Measurements from ENCODE around the gene MFAP1.

The MFAP1 gene

DNA sequence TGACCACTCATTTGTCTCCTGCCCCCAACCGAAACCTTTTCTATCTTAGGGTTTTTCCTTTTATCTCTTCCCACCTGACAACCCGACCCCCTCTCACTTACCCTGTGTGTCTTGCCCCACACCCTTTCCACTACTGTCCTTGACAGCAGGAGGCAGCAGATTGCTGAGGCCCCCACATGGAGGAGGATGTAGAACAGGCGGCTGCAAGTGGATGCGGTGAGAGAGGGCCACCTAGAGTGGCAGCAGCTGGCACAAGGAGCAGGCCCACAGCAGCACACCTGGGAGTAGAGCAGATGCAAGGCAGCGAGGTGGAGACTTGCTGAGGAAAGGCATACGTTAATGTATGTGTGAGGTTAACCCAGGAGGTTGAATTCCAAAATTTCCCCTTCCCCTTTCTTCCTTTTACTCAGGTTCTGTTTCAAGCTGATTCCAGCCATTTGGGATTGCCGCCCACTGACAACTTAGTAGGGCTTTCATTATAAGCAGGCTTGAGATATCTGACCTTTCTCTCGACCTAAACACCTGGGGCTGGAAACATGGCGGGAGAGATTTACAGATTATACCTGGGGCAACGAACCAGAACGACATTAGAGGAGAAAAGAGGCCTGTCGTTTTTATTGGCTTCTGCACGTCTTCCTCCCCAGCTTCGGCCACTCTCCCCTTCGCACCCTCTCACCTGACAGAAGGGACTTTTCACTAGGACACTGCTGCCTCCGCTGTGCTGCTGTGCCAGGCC is 25.1 kb downstream of the MFAP1 start:
- Histone ChIP-seq H3K27me3 (no peaks in the 10 kb centered on the region), H3K4me1 (peaks cover 9% of the 10 kb centered on the region), H3K4me3 (ENCODE audit: low read depth, low read length) (no peak overlapping the region), H3K9me3 (no peaks in the 10 kb centered on the region), H3K36me3 (peaks cover 70% of the 10 kb centered on the region)
- DNase-seq = no peak
- TF ChIP-seq, protein P1, sequence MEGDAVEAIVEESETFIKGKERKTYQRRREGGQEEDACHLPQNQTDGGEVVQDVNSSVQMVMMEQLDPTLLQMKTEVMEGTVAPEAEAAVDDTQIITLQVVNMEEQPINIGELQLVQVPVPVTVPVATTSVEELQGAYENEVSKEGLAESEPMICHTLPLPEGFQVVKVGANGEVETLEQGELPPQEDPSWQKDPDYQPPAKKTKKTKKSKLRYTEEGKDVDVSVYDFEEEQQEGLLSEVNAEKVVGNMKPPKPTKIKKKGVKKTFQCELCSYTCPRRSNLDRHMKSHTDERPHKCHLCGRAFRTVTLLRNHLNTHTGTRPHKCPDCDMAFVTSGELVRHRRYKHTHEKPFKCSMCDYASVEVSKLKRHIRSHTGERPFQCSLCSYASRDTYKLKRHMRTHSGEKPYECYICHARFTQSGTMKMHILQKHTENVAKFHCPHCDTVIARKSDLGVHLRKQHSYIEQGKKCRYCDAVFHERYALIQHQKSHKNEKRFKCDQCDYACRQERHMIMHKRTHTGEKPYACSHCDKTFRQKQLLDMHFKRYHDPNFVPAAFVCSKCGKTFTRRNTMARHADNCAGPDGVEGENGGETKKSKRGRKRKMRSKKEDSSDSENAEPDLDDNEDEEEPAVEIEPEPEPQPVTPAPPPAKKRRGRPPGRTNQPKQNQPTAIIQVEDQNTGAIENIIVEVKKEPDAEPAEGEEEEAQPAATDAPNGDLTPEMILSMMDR (IDR thresholded peaks at IDR 0.05; ENCODE audit: low read depth, low read length) = no peak

DNA sequence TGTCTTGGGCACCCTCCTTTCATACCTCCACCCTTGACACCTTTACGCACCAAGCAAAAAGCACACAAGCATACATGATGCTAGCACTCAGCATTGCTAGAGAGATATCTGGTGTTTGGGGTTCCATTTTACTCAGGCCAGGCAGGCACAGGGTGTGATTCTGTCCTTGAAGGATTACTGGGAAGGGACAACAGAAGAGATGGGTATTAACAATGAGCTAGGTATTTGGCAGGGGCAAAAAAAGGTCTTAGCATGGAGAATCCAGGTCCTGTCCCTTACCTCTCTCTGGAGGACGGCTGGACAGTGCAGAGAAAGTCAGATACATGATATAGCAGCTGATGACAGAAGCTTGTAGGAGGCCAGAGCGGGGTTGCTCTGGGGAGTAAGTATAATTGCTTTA is 27.9 kb downstream of the MFAP1 start:
- no peak overlapping the region for H3K4me3 ChIP-seq (ENCODE audit: low read depth, low read length)
- H3K9me3 ChIP-seq = no peaks in the 10 kb centered on the region
- no peak for DNase-seq
- H3K27me3 ChIP-seq = no peaks in the 10 kb centered on the region
- H3K4me1 ChIP-seq = peaks cover 10% of the 10 kb centered on the region
- peaks cover 63% of the 10 kb centered on the region for H3K36me3 ChIP-seq
- TF ChIP-seq, protein P1 (IDR thresholded peaks at IDR 0.05; ENCODE audit: low read depth, low read length) = no peak

DNA sequence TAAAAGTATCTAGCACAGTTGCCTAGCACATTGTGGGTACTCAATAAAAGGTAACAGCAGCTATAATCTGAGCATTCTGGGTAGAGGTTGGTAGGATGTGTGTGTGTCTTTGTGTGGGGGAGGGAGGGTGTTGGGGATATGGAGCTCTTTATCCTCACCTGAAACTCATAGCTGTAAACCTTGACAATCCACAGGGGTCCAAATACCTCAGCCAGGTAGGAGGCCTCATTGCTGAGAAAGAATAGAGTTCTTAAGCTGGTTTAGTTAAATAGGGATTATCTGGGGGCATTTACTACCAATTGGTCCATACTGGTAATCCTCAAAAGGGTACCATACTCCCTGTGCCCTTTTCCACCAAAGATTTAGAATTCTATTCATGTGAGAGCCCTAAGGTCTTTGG is 28.5 kb downstream of the MFAP1 start:
- peaks cover 61% of the 10 kb centered on the region for H3K36me3 ChIP-seq
- no peak overlapping the region for H3K4me3 ChIP-seq (ENCODE audit: low read depth, low read length)
- peaks cover 10% of the 10 kb centered on the region for H3K4me1 ChIP-seq
- no peak for DNase-seq
- TF ChIP-seq, protein P1 (IDR thresholded peaks at IDR 0.05; ENCODE audit: low read depth, low read length) = no peak
- H3K9me3 ChIP-seq = no peaks in the 10 kb centered on the region
- no peaks in the 10 kb centered on the region for H3K27me3 ChIP-seq

DNA sequence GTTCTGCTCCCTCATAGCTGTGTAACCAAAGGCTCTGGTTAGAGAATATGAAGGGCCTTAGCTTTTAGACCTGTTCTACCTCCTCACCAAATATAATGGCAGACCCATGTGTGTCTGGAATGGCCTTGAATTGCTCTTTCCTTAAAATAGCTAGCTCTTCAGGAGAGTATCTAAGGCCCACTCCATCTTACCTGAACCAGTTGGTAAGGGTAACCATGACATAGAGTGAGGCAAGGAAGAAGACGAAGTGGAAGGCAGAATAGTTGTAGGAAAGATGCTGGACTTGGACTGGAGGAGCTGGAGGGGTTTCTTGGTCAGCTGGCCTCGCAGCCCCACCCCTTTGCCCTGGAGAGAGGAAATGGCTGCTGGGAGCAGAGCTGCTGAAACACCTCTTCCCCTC is 29.3 kb downstream of the MFAP1 start:
- H3K4me1 ChIP-seq = peaks cover 9% of the 10 kb centered on the region
- no peaks in the 10 kb centered on the region for H3K9me3 ChIP-seq
- peaks cover 55% of the 10 kb centered on the region for H3K36me3 ChIP-seq
- no peaks in the 10 kb centered on the region for H3K27me3 ChIP-seq
- no peak for DNase-seq
- H3K4me3 ChIP-seq (ENCODE audit: low read depth, low read length) = no peak overlapping the region
- TF ChIP-seq, protein P1 (IDR thresholded peaks at IDR 0.05; ENCODE audit: low read depth, low read length) = no peak

DNA sequence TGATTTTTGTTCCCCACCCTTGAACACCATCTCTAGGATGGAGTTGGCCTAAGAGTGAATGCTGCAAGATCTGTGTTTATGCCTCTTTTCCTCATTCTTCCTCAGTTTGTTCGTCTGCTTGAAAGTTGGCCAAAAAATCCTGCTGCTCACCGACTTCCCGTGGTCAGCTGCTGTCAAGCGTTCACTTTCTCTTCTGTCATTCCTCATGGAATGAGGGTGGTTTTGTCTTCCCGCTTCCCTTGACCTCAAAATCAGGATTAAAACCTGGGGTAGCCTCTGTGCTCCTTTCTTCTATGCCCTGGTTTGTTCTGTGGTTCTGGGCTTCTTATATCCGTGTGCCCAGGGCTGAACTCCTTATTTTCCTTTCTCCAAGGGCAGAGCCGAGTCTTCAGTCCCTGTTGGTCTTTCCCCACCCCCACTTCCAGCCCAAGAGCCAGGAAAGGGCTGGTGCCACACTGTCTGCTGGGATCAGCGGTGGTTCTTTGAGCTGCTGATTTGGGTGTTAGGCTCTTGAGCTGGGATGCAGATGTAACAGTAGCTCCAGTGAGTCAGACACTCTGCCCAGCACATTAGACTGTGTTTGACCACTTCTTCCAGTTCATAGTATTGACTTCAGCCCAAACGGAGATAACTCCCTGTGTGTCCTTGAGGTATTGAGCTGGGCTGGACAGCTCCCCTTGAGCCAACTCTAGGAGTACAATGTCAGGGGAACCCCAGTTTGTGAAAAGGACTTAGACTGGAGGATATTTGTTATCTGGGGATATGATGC is 30.0 kb downstream of the MFAP1 start:
- H3K9me3 ChIP-seq = no peaks in the 10 kb centered on the region
- peaks cover 2% of the 10 kb centered on the region; the same call in 1 of the 2 replicates for H3K4me1 ChIP-seq
- peak; percentile 28 for DNase-seq
- TF ChIP-seq, protein P1 (IDR thresholded peaks at IDR 0.05; ENCODE audit: low read depth, low read length) = no peak
- no peak overlapping the region for H3K4me3 ChIP-seq (ENCODE audit: low read depth, low read length)
- peaks cover 47% of the 10 kb centered on the region for H3K36me3 ChIP-seq
- H3K27me3 ChIP-seq = no peaks in the 10 kb centered on the region

DNA sequence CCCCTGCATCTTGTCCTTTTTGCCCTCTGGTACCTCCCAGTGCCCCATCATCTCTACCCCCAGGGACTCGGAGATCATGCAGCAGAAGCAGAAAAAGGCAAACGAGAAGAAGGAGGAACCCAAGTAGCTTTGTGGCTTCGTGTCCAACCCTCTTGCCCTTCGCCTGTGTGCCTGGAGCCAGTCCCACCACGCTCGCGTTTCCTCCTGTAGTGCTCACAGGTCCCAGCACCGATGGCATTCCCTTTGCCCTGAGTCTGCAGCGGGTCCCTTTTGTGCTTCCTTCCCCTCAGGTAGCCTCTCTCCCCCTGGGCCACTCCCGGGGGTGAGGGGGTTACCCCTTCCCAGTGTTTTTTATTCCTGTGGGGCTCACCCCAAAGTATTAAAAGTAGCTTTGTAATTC is 30.8 kb downstream of the MFAP1 start:
- H3K4me3 ChIP-seq (ENCODE audit: low read depth, low read length) = peak overlapping the region; percentile 91
- no peak for DNase-seq
- peaks cover 39% of the 10 kb centered on the region for H3K36me3 ChIP-seq
- H3K4me1 ChIP-seq = peaks cover 2% of the 10 kb centered on the region; the same call in 1 of the 2 replicates
- H3K27me3 ChIP-seq = no peaks in the 10 kb centered on the region
- TF ChIP-seq, protein P1 (IDR thresholded peaks at IDR 0.05; ENCODE audit: low read depth, low read length) = no peak
- H3K9me3 ChIP-seq = no peaks in the 10 kb centered on the region

Measured in BE2C (cell line).